Mammary epithelial cell (primary cell): ENCODE results near the gene ERI2.

ENCODE experiments used
- CTCF ChIP-seq, 2 donors: IDR thresholded peaks in 1 of 2; conservative IDR thresholded peaks in 1 of 2; 2 replicates each; pipeline ENCODE4 v1.5.1; 2011 to 2012; ENCODE audit warnings: inconsistent platforms in 2 of 2, low read length in 2 of 2, mild to moderate bottlenecking in 2 of 2, control low read depth in 1 of 2, low read depth in 1 of 2; ENCODE audit not compliant: insufficient read depth in 1 of 2; ENCODE audit errors: extremely low read depth in 1 of 2
- EZH2 ChIP-seq: IDR thresholded peaks from 2 replicates; pipeline ENCODE4 v1.6.1; 2012; ENCODE audit warnings: low read length, inconsistent platforms, borderline replicate concordance

GRCh38 chr16:20846551-20846950, 40.3 kb upstream of the ERI2 start:
- TF ChIP-seq CTCF (conservative IDR thresholded peaks at IDR 0.05 in 1 of 2, IDR thresholded peaks at IDR 0.05 in 1 of 2; ENCODE audit: extremely low read depth in 1 of 2, insufficient read depth in 1 of 2, low read depth in 1 of 2, low read length in 2 of 2) = no peak
- no peak for TF ChIP-seq EZH2
